ENCODE measurements around the gene ZNF608. TPM values are rescaled to one million over a fixed set of nuclear protein-coding genes. Genes with fewer than 3 reads are reported as not detected.

Gene ZNF608
- total RNA-seq, 1 experiment from 2014 or later, result 7.3 TPM

- Mint-ChIP-seq H3K4me3 (ENCODE audit: low read depth, unreplicated experiment) (no peak overlapping the region), H3K27me3 (ENCODE audit: unreplicated experiment) (no peaks in the 10 kb centered on the region), H3K4me1 (ENCODE audit: low read depth, unreplicated experiment) (peaks cover 27% of the 10 kb centered on the region), H3K27ac (ENCODE audit: unreplicated experiment) (no peak overlapping the region), H3K36me3 (ENCODE audit: insufficient read depth, unreplicated experiment) (peaks cover 10% of the 10 kb centered on the region), H3K9me3 (ENCODE audit: low read depth, unreplicated experiment) (no peaks in the 10 kb centered on the region)
- DNase-seq, result peak; percentile 65
- intact Hi-C loops (cut with micrococcal nuclease; ENCODE audit: unreplicated experiment), result loop anchor here (1.0 to 10.0 kb wide), 13 partner anchors 81 to 1093 kb away; no protein-coding TSS in a partner anchor
- BruUV-seq (replicated peaks), result no TSS peak
- TF ChIP-seq CTCF (IDR thresholded peaks at IDR 0.05; ENCODE audit: unreplicated experiment), result no peak
- CTCF ChIA-PET, result interaction anchor here (0.9 kb wide), 1 partner anchor 81 kb away, joined by 4 read pairs; no protein-coding TSS in a partner anchor
These were observed 4.5 kb downstream of the ZNF608 start for GRCh38 chr5:124741711-124742496.

- DNase-seq, result no peak
- H3K27ac Mint-ChIP-seq (ENCODE audit: unreplicated experiment), result no peak overlapping the region
These were observed 5.4 kb downstream of the ZNF608 start for GRCh38 chr5:124740991-124741583.

GRCh38 chr5:124740071-124740470 lies 6.4 kb downstream of the ZNF608 start:
- Mint-ChIP-seq H3K4me1 (ENCODE audit: low read depth, unreplicated experiment) (peaks cover 18% of the 10 kb centered on the region), H3K36me3 (ENCODE audit: insufficient read depth, unreplicated experiment) (no peaks in the 10 kb centered on the region), H3K4me3 (ENCODE audit: low read depth, unreplicated experiment) (no peak overlapping the region), H3K27ac (ENCODE audit: unreplicated experiment) (no peak overlapping the region), H3K27me3 (ENCODE audit: unreplicated experiment) (no peaks in the 10 kb centered on the region), H3K9me3 (ENCODE audit: low read depth, unreplicated experiment) (no peaks in the 10 kb centered on the region)
- no peak for DNase-seq
- intact Hi-C loops (cut with micrococcal nuclease; ENCODE audit: unreplicated experiment), result loop anchor here (5.0 to 10.0 kb wide), 10 partner anchors 167 to 1095 kb away; no protein-coding TSS in a partner anchor
- TF ChIP-seq CTCF (IDR thresholded peaks at IDR 0.05; ENCODE audit: unreplicated experiment), result no peak
- BruUV-seq (replicated peaks), result no TSS peak
- CTCF ChIA-PET, result no interaction called here

More at GRCh38 chr5:124740991-124741583, 5.4 kb downstream of the ZNF608 start:
- Mint-ChIP-seq H3K4me3 (ENCODE audit: low read depth, unreplicated experiment) (no peak overlapping the region), H3K9me3 (ENCODE audit: low read depth, unreplicated experiment) (no peaks in the 10 kb centered on the region), H3K36me3 (ENCODE audit: insufficient read depth, unreplicated experiment) (peaks cover 2% of the 10 kb centered on the region), H3K27me3 (ENCODE audit: unreplicated experiment) (no peaks in the 10 kb centered on the region), H3K4me1 (ENCODE audit: low read depth, unreplicated experiment) (peaks cover 23% of the 10 kb centered on the region)
- TF ChIP-seq CTCF (IDR thresholded peaks at IDR 0.05; ENCODE audit: unreplicated experiment), result no peak
- intact Hi-C loops (cut with micrococcal nuclease; ENCODE audit: unreplicated experiment), result loop anchor here (5.0 to 10.0 kb wide), 10 partner anchors 166 to 1094 kb away; no protein-coding TSS in a partner anchor
- no TSS peak for BruUV-seq (replicated peaks)
- CTCF ChIA-PET, result interaction anchor here (0.6 to 0.9 kb wide), 5 partner anchors 8 to 764 kb away, joined by 3 to 4 read pairs (median 3); no protein-coding TSS in a partner anchor

GRCh38 chr5:124739634-124740025 lies 6.8 kb downstream of the ZNF608 start:
- Mint-ChIP-seq H3K4me1 (ENCODE audit: low read depth, unreplicated experiment) (peaks cover 18% of the 10 kb centered on the region), H3K36me3 (ENCODE audit: insufficient read depth, unreplicated experiment) (no peaks in the 10 kb centered on the region), H3K27me3 (ENCODE audit: unreplicated experiment) (no peaks in the 10 kb centered on the region), H3K27ac (ENCODE audit: unreplicated experiment) (no peak overlapping the region), H3K4me3 (ENCODE audit: low read depth, unreplicated experiment) (no peak overlapping the region), H3K9me3 (ENCODE audit: low read depth, unreplicated experiment) (no peaks in the 10 kb centered on the region)
- CTCF ChIA-PET, result interaction anchor here (0.8 to 1.1 kb wide), 2 partner anchors 10 to 57 kb away, joined by 3 to 4 read pairs; no protein-coding TSS in a partner anchor
- no peak for DNase-seq
- intact Hi-C loops (cut with micrococcal nuclease; ENCODE audit: unreplicated experiment), result loop anchor here (5.0 to 10.0 kb wide), 10 partner anchors 168 to 1095 kb away; no protein-coding TSS in a partner anchor
- BruUV-seq (replicated peaks), result no TSS peak
- no peak for TF ChIP-seq CTCF (IDR thresholded peaks at IDR 0.05; ENCODE audit: unreplicated experiment)

Measured in Calu3 (cell line).